ENCODE results near the gene CYGB.
"Not testable (repeated sequence)": the region's sequence is repeated elsewhere in the genome, so short reads cannot be mapped to it uniquely, and the experiment has no call there.

CYGB gene

DNA sequence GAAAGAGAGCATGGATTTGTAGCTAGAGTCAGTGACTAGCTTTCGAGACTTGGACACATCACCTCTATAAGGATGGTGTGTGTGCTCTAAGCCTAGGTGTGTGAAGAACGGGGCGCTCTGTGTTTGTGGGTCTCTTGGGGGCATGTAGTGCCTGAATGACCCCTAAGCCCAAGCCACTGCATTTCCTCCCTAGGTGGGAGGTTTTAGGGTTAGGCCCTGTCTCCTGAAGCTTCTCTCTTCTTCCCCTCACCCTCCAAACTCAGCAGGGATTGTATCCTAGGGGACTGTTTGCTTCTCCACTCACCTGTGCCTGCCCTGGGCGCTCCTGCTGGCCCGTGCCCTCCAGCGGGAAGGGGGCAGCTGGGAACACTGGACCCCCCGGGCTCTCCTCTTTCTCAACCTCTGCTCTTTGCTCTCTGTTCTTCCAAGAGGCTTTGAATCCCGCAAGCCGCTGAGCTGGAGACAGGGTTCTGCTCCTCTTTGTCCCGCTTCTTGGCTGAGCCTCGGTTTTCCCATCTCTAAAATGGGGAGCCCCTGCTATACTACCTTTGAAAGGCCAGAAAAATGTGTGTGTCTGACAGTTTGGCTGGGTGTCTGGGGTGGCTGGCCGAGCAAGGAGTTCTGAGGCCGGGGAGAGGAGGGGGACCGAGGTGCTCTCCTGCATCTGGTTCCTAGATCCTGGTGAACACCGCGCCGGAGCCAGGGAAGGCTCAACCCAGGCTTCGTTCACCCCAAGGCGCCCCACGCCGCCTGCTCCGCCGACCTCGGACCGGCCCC, 810 bp downstream of the CYGB start:
- H3K4me3 ChIP-seq (ENCODE audit: low read depth, low read length): no peak overlapping the region
- TF ChIP-seq, protein P1, sequence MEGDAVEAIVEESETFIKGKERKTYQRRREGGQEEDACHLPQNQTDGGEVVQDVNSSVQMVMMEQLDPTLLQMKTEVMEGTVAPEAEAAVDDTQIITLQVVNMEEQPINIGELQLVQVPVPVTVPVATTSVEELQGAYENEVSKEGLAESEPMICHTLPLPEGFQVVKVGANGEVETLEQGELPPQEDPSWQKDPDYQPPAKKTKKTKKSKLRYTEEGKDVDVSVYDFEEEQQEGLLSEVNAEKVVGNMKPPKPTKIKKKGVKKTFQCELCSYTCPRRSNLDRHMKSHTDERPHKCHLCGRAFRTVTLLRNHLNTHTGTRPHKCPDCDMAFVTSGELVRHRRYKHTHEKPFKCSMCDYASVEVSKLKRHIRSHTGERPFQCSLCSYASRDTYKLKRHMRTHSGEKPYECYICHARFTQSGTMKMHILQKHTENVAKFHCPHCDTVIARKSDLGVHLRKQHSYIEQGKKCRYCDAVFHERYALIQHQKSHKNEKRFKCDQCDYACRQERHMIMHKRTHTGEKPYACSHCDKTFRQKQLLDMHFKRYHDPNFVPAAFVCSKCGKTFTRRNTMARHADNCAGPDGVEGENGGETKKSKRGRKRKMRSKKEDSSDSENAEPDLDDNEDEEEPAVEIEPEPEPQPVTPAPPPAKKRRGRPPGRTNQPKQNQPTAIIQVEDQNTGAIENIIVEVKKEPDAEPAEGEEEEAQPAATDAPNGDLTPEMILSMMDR (IDR thresholded peaks at IDR 0.05; ENCODE audit: control insufficient read depth, extremely low read depth, insufficient read depth): no peak
- DNase-seq (ENCODE audit: low read depth): no peak

DNA sequence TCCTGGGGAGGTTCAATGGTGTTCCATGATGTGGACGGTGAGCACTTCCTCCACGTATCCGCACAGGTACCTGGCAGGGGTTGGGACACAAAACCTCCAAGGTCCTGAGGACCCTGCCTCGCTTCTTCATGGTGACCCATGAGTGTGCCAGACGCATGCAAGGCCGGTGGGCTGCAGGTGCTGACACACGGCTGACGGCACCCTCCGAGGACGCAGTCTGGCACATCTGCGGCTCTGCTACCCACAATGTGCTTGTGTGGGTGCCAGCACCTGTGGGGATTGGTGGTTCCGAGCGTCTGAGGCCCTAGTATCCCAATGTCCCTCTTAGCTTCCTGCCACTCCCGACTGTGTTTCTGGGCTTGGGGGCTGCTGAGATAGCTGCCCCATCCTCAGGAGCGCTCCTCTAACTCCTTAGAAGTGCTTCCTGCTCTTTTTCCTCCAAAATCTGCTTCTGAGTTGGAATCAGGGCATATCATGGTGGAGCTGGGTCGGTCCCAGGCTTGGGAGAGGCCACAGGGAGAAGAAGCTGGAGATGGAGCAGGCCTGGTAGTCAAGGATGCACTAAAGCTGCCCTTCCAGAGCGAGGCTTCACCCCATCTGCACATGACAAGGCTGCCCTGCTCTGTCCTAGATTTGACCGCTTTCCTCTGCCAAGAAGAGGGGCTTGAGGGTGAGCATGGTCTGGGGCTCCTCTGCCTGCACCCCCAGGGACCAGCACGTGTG, 1.6 kb downstream of the CYGB start:
- no peak for DNase-seq (ENCODE audit: low read depth)
- no peak overlapping the region for H3K4me3 ChIP-seq (ENCODE audit: low read depth, low read length)
- TF ChIP-seq, protein P1 (IDR thresholded peaks at IDR 0.05; ENCODE audit: control insufficient read depth, extremely low read depth, insufficient read depth): no peak

DNA sequence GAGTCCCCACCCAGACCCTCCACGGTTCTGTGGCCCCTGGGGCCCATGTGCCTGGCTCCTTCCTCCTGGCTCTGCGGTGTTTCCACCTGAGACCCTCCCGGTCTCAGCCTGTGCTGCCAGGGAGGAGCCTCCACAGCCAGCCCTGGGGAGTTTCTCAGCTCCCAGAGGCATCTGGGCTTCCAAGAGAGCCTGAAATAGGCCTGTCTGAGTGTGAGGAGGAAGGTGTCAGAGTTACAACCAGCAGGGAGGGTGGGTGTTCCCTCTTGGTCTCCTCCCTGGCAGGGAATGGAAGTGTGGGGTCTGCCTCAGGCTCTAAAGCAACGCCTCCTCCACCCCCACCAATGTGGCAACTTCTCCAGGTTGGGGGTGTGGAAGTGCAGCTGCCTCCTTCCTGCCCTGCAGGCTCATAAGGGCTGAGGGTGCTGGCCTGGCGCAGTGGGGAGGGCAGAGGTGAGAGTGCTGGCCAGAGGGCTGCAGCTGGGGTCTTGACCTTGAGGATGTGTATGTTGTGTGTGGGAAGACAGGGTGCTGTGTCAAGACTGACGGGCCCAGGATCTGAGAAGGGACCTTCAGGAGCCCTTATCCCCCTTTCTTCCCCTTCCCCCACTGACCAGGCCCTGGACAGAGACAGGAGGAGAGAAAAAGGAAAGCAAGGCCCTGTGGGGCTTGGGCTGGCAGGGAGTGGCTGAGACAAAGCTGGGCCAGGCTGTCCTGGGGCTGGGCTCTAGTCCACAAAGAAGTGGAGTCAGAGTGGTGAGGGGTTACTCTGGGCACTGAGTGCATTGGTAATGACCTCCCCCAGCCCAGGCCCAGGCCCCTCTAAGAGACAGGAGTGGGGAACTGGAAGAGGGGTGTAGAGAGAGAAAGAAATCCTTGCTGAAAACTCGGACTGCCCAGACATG, 2.4 kb downstream of the CYGB start:
- DNase-seq (ENCODE audit: low read depth): no peak
- H3K4me3 ChIP-seq (ENCODE audit: low read depth, low read length): no peak overlapping the region
- TF ChIP-seq, protein P1 (IDR thresholded peaks at IDR 0.05; ENCODE audit: control insufficient read depth, extremely low read depth, insufficient read depth): no peak

DNA sequence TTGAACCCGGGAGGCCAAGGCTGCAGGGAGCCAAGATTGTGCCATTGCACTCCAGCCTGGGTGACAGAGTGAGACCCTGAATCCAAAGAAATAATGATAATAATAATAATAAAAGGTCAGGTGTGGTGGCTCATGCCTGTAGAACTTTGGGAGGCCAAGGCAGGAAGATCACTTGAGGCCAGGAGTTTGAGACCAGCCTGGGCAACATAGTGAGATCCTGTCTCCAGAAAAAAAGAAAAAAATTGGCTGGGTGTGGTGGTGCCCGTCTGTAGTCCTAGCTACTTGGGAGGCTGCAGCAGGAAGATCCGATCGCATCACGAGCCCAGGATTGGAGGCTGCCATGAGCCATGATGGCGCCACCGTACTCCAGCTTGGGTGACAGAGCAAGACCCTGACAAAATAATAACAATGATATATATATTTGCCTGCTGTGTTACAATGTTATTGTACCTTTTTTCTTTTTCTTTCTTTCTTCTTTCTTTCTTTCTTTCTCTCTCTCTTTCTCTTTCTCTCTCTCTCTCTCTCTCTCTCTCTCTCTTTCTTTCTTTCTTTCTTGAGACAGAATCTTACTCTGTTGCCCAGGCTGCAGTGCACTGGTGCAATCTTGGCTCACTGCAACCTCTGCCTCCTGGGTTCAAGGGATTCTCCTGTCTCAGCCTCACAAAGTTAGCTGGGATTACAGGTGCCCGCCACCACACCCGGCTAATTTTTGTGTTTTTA, 3.7 kb downstream of the CYGB start:
- not testable (repeated sequence) for H3K4me3 ChIP-seq (ENCODE audit: low read depth, low read length); DNase-seq (ENCODE audit: low read depth)

DNA sequence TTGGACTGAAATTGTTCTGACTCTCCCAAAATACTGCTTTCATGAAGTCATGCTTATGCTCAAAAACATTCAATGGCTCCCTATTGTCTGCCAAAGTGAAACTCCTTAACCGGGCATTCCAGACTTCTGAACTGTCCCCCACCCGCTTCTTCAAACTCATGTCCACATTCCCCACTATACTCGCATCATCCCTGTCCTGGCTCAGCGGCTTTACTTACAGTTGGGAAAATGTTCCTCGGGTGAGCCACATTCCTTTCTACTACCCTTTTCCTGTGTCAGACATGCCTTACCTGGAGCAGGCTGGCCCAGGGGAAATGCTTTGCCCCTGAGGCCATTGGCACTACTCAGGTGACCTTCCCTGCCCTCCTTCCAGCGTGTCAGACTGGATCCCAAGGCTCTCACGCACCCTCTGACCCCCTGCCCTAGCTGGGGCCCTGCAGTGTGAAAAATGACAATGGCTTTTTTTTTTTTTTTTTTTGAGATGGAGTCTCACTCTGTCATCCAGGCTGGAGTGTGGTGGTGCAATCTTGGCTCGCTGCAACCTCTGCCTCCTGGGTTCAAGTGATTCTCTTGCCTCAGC, 5.3 kb downstream of the CYGB start:
- no peak for DNase-seq (ENCODE audit: low read depth)
- H3K4me3 ChIP-seq (ENCODE audit: low read depth, low read length): no peak overlapping the region
- TF ChIP-seq, protein P1 (IDR thresholded peaks at IDR 0.05; ENCODE audit: control insufficient read depth, extremely low read depth, insufficient read depth): no peak

DNA sequence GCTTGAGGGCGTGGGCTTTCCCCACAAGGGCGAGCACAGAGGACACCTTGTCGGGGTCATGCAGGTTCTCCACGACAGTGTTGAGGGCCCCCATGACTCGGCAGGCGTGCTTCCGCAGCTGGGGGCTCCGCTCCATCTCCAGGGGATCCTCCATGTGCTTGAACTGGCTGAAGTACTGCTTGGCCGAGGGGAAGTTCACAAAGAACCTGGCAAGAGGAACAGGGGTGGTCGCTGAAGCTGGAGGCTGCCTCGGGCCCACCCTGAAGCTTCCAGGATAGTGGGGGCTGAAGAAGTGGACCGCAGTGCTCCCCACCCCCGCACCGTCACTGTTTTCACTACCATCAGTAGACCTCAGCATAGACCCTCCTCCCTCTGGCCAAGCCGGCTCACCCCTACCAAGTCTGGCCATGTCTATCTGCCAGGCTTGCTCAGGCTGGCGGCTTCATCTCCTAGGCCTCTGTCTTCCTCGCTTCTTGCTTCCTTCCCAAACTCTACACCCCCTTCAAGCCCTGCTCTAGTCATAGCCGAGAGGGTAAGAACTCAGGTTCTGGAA, 5.9 kb downstream of the CYGB start:
- no peak overlapping the region for H3K4me3 ChIP-seq (ENCODE audit: low read depth, low read length)
- TF ChIP-seq, protein P1 (IDR thresholded peaks at IDR 0.05; ENCODE audit: control insufficient read depth, extremely low read depth, insufficient read depth): no peak
- no peak for DNase-seq (ENCODE audit: low read depth)
